A673 (cell line): ENCODE measurements around the gene MIER2. TPM values are rescaled to one million over a fixed set of nuclear protein-coding genes. Genes with fewer than 3 reads are reported as not detected.
"Not testable (repeated sequence)": the region's sequence is repeated elsewhere in the genome, so short reads cannot be mapped to it uniquely, and the experiment has no call there.

Experiments
- BruUV-seq: library from RNA; stranded (reverse); fragments of 400-500 nt; replicated peaks from 2 replicates; lab custom pipeline; 2021; lab: Mats Ljungman, UMichigan
- CTCF ChIA-PET: fragments of 300-600 bp; sonication (Branson Sonifier 250); formaldehyde crosslinking; loops from one replicate; lab custom pipeline; 2022; ENCODE audit warnings: antibody characterized with exemption; lab: Charles Lee
- POLR2A ChIA-PET: fragments of 300-600 bp; sonication (Branson Sonifier 250); formaldehyde crosslinking; loops from one replicate; lab custom pipeline; 2022; ENCODE audit warnings: antibody characterized with exemption; ENCODE audit not compliant: low non-redundant PET; lab: Charles Lee
- DNase-seq: peaks from one replicate; pipeline ENCODE4 v3.0.0-alpha.2; 2015; ENCODE audit warnings: low spot score
- H3K27ac ChIP-seq: fragments of 200-600 bp; sonication (generic); 2 replicates; pipeline ENCODE4 v1.5.1; 2016; ENCODE audit warnings: mixed run types, low read depth, mild to moderate bottlenecking, mixed read lengths, antibody characterized with exemption, low read length; ENCODE audit not compliant: poor library complexity, severe bottlenecking
- H3K27me3 ChIP-seq: fragments of 200-600 bp; sonication (generic); replicated peaks from 2 replicates; pipeline ENCODE4 v1.6.1; 2017; ENCODE audit warnings: mixed run types, low read depth, mild to moderate bottlenecking, mixed read lengths, antibody characterized with exemption, low read length; ENCODE audit not compliant: insufficient read depth, poor library complexity
- H3K36me3 ChIP-seq: fragments of 200-600 bp; sonication (generic); 2 replicates; pipeline ENCODE4 v1.6.1; 2016; ENCODE audit warnings: mixed run types, mild to moderate bottlenecking, mixed read lengths, antibody characterized with exemption, low read length; ENCODE audit not compliant: insufficient read depth, poor library complexity, severe bottlenecking
- H3K4me1 ChIP-seq: fragments of 200-600 bp; sonication (generic); 2 replicates; pipeline ENCODE4 v1.6.1; 2017; ENCODE audit warnings: mixed run types, mild to moderate bottlenecking, mixed read lengths, antibody characterized with exemption, low read length; ENCODE audit not compliant: insufficient read depth, poor library complexity, severe bottlenecking
- H3K4me3 ChIP-seq: fragments of 200-600 bp; sonication (generic); 2 replicates; pipeline ENCODE4 v1.5.1; 2016; ENCODE audit warnings: low read depth, mixed run types, mild to moderate bottlenecking, mixed read lengths, low read length; ENCODE audit not compliant: poor library complexity, severe bottlenecking
- H3K9me3 ChIP-seq: fragments of 200-600 bp; sonication (generic); 2 replicates; pipeline ENCODE4 v1.6.1; 2016; ENCODE audit warnings: mixed run types, low read depth, mild to moderate bottlenecking, mixed read lengths, antibody characterized with exemption, low read length; ENCODE audit not compliant: poor library complexity, severe bottlenecking
- EZH2 ChIP-seq: fragments of 200-600 bp; sonication (generic); IDR thresholded peaks from 2 replicates; pipeline ENCODE4 v1.6.1; 2017; ENCODE audit warnings: borderline replicate concordance, low read depth, mild to moderate bottlenecking, mixed read lengths, antibody characterized with exemption, low read length; ENCODE audit not compliant: poor library complexity, severe bottlenecking
- intact Hi-C: fragments of 100-400 bp; cut with micrococcal nuclease; formaldehyde crosslinking; loops from one replicate; pipeline ENCODE4 v1.10.0; 2022; ENCODE audit not compliant: unreplicated experiment
- total RNA-seq: library from RNA; stranded (reverse); gene quantifications from 2 replicates; pipeline ENCODE4 v1.2.3, GENCODE V29; 2021
- TF ChIP-seq, protein P1 (sequence below): fragments of 300-800, 200-600 bp; sonication (generic); conservative IDR thresholded peaks from 2 replicates; pipeline ENCODE4 v1.5.1; 2017; ENCODE audit warnings: low read depth, mild to moderate bottlenecking, antibody characterized with exemption, low read length, moderate library complexity, mixed read lengths

The MIER2 gene
- total RNA-seq, 1 experiment from 2014 or later = 47.8 TPM

DNA sequence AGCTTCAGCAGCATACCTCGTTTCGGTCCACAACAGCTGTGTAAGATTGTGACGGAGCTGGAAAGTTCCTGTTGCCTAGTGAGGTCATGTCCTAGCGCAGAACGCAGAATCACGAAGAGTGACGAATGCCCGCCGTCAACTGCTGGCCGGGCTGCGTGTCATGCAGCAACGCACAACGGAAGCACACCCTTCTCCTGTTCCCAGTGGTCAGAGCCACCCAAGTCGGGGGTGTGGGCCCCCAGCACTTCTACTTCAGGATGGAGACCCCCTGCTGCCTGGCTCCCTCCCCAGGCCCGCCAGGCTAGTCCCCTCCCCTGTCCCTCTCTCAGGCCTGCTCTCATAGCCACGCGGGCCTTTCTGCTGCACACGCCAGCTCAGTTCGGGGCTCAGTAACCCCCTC lies 38.4 kb upstream of the MIER2 start:
- no TSS peak for BruUV-seq
- ChIA-PET CTCF (no interaction called here), POLR2A (no interaction called here)
- TF ChIP-seq, protein P1, sequence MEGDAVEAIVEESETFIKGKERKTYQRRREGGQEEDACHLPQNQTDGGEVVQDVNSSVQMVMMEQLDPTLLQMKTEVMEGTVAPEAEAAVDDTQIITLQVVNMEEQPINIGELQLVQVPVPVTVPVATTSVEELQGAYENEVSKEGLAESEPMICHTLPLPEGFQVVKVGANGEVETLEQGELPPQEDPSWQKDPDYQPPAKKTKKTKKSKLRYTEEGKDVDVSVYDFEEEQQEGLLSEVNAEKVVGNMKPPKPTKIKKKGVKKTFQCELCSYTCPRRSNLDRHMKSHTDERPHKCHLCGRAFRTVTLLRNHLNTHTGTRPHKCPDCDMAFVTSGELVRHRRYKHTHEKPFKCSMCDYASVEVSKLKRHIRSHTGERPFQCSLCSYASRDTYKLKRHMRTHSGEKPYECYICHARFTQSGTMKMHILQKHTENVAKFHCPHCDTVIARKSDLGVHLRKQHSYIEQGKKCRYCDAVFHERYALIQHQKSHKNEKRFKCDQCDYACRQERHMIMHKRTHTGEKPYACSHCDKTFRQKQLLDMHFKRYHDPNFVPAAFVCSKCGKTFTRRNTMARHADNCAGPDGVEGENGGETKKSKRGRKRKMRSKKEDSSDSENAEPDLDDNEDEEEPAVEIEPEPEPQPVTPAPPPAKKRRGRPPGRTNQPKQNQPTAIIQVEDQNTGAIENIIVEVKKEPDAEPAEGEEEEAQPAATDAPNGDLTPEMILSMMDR = no peak
- TF ChIP-seq EZH2 = no peak
- no peaks in the 10 kb centered on the region for H3K4me1 ChIP-seq
- H3K4me3 ChIP-seq = no peak overlapping the region
- H3K27ac ChIP-seq = no peak overlapping the region
- H3K27me3 ChIP-seq = no peaks in the 10 kb centered on the region
- no peak for DNase-seq
- intact Hi-C loops = no loop called here
- no peaks in the 10 kb centered on the region for H3K9me3 ChIP-seq
- no peaks in the 10 kb centered on the region for H3K36me3 ChIP-seq

DNA sequence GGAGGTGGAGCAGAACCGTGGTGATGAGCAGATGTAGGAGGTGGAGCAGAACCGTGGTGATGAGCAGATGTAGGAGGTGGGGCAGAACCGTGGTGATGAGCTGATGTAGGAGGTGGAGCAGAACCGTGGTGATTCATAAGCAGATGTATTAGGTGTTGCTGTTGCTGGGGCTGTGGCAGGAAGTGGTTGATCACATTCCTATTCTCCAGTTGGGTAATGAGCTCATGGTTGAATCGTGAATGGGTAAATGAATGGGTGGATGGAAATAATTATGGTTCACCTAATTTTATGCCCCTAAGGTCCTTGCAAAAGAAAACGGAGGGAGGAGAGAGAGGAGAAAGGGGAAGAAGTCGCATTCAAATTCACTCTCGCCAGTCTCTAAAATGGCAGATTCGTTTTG lies 38.0 kb upstream of the MIER2 start:
- intact Hi-C loops, POLR2A ChIA-PET, CTCF ChIA-PET, H3K27ac ChIP-seq, H3K27me3 ChIP-seq, H3K36me3 ChIP-seq, DNase-seq, BruUV-seq, H3K4me1 ChIP-seq, H3K9me3 ChIP-seq, H3K4me3 ChIP-seq: not testable (repeated sequence)

DNA sequence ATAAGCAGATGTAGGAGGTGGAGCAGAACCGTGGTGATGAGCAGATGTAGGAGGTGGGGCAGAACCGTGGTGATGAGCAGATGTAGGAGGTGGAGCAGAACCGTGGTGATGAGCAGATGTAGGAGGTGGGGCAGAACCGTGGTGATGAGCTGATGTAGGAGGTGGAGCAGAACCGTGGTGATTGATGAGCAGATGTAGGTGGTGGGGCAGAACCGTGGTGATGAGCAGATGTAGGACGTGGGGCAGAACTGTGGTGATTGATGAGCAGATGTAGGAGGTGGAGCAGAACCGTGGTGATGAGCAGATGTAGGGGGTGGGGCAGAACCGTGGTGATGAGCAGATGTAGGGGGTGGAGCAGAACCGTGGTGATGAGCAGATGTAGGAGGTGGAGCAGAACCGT lies 37.3 kb upstream of the MIER2 start:
- H3K36me3 ChIP-seq, CTCF ChIA-PET, DNase-seq, H3K4me1 ChIP-seq, H3K27me3 ChIP-seq, BruUV-seq, H3K4me3 ChIP-seq, H3K9me3 ChIP-seq, intact Hi-C loops, H3K27ac ChIP-seq, POLR2A ChIA-PET: not testable (repeated sequence)

- DNase-seq, intact Hi-C loops, H3K36me3 ChIP-seq, H3K4me1 ChIP-seq, H3K4me3 ChIP-seq, H3K27me3 ChIP-seq, CTCF ChIA-PET, H3K27ac ChIP-seq, POLR2A ChIA-PET, H3K9me3 ChIP-seq, BruUV-seq: not testable (repeated sequence)
These were observed 36.1 kb upstream of the MIER2 start for GRCh38 chr19:380618-381219.
